ENCODE measurements around the gene RRAGD.

Gene RRAGD

DNA sequence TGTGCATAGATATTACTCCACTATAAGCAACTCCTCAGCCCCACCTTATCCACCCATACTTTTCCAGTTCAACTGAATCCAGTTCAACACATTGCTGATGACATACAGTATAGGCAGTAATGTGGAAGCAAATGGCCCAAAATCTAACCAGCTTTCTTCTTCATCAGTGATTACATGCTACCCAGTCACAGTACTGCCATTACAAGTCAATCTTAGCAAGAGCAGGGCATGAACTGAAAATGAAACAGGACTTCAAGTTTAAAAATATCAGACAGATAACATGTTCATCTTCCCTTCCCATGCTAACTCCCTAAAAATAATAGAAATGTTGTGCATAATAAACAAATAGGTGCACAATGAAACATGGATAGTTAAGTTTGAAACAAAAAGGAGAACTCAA is 19.2 kb downstream of the RRAGD start:
- no peak for DNase-seq (ENCODE audit: low read depth)
- H3K4me3 ChIP-seq (ENCODE audit: low read depth, low read length): no peak overlapping the region
- TF ChIP-seq, protein P1, sequence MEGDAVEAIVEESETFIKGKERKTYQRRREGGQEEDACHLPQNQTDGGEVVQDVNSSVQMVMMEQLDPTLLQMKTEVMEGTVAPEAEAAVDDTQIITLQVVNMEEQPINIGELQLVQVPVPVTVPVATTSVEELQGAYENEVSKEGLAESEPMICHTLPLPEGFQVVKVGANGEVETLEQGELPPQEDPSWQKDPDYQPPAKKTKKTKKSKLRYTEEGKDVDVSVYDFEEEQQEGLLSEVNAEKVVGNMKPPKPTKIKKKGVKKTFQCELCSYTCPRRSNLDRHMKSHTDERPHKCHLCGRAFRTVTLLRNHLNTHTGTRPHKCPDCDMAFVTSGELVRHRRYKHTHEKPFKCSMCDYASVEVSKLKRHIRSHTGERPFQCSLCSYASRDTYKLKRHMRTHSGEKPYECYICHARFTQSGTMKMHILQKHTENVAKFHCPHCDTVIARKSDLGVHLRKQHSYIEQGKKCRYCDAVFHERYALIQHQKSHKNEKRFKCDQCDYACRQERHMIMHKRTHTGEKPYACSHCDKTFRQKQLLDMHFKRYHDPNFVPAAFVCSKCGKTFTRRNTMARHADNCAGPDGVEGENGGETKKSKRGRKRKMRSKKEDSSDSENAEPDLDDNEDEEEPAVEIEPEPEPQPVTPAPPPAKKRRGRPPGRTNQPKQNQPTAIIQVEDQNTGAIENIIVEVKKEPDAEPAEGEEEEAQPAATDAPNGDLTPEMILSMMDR (IDR thresholded peaks at IDR 0.05; ENCODE audit: low read depth, low read length, missing control alignments): no peak

DNA sequence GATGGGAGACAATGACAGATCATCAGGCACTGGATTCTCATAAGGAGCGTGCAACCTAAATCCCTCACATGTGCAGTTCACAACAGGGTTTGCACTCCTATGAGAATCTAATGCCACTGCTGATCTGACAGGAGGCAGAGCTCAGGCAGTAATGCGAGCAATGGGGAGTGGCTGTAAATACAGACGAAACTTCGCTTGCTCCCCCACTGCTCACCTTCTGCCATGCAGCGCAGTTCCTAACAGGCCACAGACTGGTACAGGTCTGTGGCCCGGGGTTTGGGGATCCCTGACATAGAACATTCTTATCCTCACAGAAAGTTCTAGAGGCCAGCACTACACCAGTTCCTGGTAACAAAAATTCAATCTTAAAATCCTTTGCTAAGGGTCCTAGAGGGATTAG is 23.2 kb downstream of the RRAGD start:
- H3K4me3 ChIP-seq (ENCODE audit: low read depth, low read length): no peak overlapping the region
- TF ChIP-seq, protein P1 (IDR thresholded peaks at IDR 0.05; ENCODE audit: low read depth, low read length, missing control alignments): no peak

GRCh38 chr6:89387516-89388201 is 24.4 kb downstream of the RRAGD start:
- H3K4me3 ChIP-seq (ENCODE audit: low read depth, low read length): peak overlapping the region; percentile 17
- DNase-seq (ENCODE audit: low read depth): peak; percentile 87
- TF ChIP-seq, protein P1 (IDR thresholded peaks at IDR 0.05; ENCODE audit: low read depth, low read length, missing control alignments): no peak

More for the DNA sequence above, 23.2 kb downstream of the RRAGD start:
- DNase-seq (ENCODE audit: low read depth): no peak

- DNase-seq (ENCODE audit: low read depth): no peak
- TF ChIP-seq, protein P1 (IDR thresholded peaks at IDR 0.05; ENCODE audit: low read depth, low read length, missing control alignments): no peak
- H3K4me3 ChIP-seq (ENCODE audit: low read depth, low read length): no peak overlapping the region
Observed at GRCh38 chr6:89386917-89387491, 25.1 kb downstream of the RRAGD start.

DNA sequence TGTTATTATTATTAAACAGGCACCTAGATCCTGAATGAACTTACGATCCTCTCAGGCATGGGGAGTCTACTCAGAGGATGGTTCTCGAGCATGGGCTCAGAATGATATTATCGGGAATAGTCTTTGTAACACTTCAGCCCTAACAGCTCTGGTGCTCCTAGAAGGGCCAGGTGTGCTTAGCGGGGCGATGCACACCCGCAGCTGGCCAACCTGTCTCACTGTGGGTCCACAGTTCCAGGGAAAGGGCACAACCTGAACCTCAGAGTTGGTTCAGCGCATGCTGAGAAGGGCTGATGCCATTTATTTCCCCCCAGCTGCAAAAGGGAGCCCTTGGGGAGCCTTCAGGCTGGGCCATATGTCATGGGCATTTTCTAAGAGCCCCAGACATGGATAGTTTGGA is 26.2 kb downstream of the RRAGD start:
- TF ChIP-seq, protein P1 (IDR thresholded peaks at IDR 0.05; ENCODE audit: low read depth, low read length, missing control alignments): no peak
- no peak overlapping the region for H3K4me3 ChIP-seq (ENCODE audit: low read depth, low read length)
- no peak for DNase-seq (ENCODE audit: low read depth)

GRCh38 chr6:89385156-89385667 is 26.9 kb downstream of the RRAGD start:
- TF ChIP-seq, protein P1 (IDR thresholded peaks at IDR 0.05; ENCODE audit: low read depth, low read length, missing control alignments): no peak
- DNase-seq (ENCODE audit: low read depth): no peak
- no peak overlapping the region for H3K4me3 ChIP-seq (ENCODE audit: low read depth, low read length)

Measured in GM12864 (cell line).